ENCODE results near the gene PON2.

DNA sequence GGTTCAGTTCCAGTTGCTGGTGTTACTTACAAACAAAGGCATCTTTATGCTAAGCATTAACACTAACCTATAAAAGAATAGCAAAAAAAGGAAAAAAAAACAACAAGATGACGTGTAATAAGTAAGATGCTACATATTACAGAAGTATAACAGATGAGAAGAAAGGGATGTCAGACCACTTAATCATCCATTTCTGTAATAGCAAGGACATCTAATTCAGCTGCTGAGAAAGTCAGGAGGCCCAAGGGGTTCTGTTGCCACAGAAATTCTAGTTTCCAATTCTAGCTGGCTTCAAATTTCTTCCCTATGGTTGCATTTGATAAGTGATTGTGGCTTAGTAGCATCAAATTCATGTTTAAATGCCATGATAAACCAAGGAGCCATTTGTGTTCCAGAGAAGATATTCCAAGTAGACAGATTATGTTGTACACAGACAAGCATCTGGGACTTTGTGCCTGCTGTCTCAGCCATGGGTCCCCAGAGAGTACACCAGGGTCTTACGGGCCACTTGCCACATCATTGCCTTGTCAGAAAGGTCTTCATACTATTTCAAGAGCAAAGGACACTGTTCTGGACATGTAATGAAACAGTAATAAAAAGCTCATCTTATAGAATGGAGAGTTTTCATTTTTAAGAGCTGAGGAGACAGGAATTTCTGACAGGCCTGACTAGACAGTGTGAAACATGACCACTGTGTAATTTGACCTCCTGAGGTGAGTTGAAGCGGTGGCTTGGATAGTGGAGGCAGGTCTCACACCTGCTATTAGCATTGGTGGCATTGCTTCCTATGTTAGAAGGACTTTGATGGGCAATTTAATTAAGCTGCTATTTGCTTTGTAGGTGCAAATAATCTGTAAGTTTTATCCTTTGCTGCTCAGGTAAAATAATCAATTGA is 46.7 kb upstream of the PON2 start:
- TF ChIP-seq, protein P1, sequence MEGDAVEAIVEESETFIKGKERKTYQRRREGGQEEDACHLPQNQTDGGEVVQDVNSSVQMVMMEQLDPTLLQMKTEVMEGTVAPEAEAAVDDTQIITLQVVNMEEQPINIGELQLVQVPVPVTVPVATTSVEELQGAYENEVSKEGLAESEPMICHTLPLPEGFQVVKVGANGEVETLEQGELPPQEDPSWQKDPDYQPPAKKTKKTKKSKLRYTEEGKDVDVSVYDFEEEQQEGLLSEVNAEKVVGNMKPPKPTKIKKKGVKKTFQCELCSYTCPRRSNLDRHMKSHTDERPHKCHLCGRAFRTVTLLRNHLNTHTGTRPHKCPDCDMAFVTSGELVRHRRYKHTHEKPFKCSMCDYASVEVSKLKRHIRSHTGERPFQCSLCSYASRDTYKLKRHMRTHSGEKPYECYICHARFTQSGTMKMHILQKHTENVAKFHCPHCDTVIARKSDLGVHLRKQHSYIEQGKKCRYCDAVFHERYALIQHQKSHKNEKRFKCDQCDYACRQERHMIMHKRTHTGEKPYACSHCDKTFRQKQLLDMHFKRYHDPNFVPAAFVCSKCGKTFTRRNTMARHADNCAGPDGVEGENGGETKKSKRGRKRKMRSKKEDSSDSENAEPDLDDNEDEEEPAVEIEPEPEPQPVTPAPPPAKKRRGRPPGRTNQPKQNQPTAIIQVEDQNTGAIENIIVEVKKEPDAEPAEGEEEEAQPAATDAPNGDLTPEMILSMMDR (IDR thresholded peaks at IDR 0.05) = no peak
- TF ChIP-seq KAT7 (CRISPR knock-in tag; IDR thresholded peaks at IDR 0.05; ENCODE audit: borderline replicate concordance) (no peak), CREM (CRISPR knock-in tag; IDR thresholded peaks at IDR 0.05) (no peak), FOXP4 (CRISPR knock-in tag; IDR thresholded peaks at IDR 0.05) (no peak)
- TF ChIP-seq, protein P2, sequence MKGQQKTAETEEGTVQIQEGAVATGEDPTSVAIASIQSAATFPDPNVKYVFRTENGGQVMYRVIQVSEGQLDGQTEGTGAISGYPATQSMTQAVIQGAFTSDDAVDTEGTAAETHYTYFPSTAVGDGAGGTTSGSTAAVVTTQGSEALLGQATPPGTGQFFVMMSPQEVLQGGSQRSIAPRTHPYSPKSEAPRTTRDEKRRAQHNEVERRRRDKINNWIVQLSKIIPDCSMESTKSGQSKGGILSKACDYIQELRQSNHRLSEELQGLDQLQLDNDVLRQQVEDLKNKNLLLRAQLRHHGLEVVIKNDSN (CRISPR knock-in tag; IDR thresholded peaks at IDR 0.05) = no peak
